Colonic mucosa (tissue), 4 donors: Measurements from ENCODE around the gene PIP4K2A. TPM values are rescaled to one million over a fixed set of nuclear protein-coding genes. Genes with fewer than 3 reads are reported as not detected.

Experiments
- DNase-seq: peaks from one replicate; pipeline ENCODE4 v3.0.0-alpha.2; 2020
- H3K27ac ChIP-seq: fragments of 200-600 bp; one replicate; pipeline ENCODE4 v1.8.0; 2021
- H3K27me3 ChIP-seq: fragments of 200-600 bp; one replicate; pipeline ENCODE4 v1.8.0; 2021
- H3K36me3 ChIP-seq: fragments of 200-600 bp; one replicate; pipeline ENCODE4 v1.8.0; 2021
- H3K4me1 ChIP-seq: fragments of 200-600 bp; one replicate; pipeline ENCODE4 v1.8.0; 2021; ENCODE audit warnings: mild to moderate bottlenecking
- H3K4me3 ChIP-seq: fragments of 200-600 bp; one replicate; pipeline ENCODE4 v1.8.0; 2021
- H3K9ac ChIP-seq, 2 donors: one replicate each; pipeline ENCODE4 v1.7.0; 2013; ENCODE audit warnings: control low read depth in 2 of 2, low read depth in 2 of 2, low read length in 2 of 2
- H3K9me3 ChIP-seq: fragments of 200-600 bp; one replicate; pipeline ENCODE4 v1.8.0; 2021
- intact Hi-C: fragments of 100-400 bp; cut with DNase I; formaldehyde crosslinking; loops from one replicate; pipeline ENCODE4 v1.14.1; 2022
- total RNA-seq, 2 donors: library from RNA; stranded (reverse); fragmentation: NEBNext Ultra II Directional in 1 of 2; extraction: Animal tissue kit (Norgen Biotek cat#: 25700) in 1 of 2; gene quantifications; one replicate each; pipeline ENCODE4 v1.2.1, GENCODE V29; 2021
- TF ChIP-seq, protein P1 (sequence below): fragments of 200-600 bp; IDR thresholded peaks from one replicate; pipeline ENCODE4 v1.8.0; 2022; ENCODE audit warnings: antibody characterized with exemption, mild to moderate bottlenecking
- donor health status: healthy.
- donor health status: DM: no; HTN: no; CAD: no.
- donor health status: DM: no; HTN: no; CAD: no.

The PIP4K2A gene
- total RNA-seq, 2 donors from 2014 or later: 12.1 to 14.9 TPM

- Histone ChIP-seq H3K27me3 (no peaks in the 10 kb centered on the region), H3K27ac (peak overlapping the region; percentile 39), H3K4me3 (no peak overlapping the region), H3K4me1 (peaks cover 9% of the 10 kb centered on the region), H3K9me3 (no peaks in the 10 kb centered on the region), H3K9ac (no peak overlapping the region), H3K36me3 (no peaks in the 10 kb centered on the region)
- no peak for DNase-seq
- TF ChIP-seq, protein P1, sequence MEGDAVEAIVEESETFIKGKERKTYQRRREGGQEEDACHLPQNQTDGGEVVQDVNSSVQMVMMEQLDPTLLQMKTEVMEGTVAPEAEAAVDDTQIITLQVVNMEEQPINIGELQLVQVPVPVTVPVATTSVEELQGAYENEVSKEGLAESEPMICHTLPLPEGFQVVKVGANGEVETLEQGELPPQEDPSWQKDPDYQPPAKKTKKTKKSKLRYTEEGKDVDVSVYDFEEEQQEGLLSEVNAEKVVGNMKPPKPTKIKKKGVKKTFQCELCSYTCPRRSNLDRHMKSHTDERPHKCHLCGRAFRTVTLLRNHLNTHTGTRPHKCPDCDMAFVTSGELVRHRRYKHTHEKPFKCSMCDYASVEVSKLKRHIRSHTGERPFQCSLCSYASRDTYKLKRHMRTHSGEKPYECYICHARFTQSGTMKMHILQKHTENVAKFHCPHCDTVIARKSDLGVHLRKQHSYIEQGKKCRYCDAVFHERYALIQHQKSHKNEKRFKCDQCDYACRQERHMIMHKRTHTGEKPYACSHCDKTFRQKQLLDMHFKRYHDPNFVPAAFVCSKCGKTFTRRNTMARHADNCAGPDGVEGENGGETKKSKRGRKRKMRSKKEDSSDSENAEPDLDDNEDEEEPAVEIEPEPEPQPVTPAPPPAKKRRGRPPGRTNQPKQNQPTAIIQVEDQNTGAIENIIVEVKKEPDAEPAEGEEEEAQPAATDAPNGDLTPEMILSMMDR: no peak
- intact Hi-C loops: no loop called here
These were observed 108.2 kb downstream of the PIP4K2A start for GRCh38 chr10:22606164-22606614.

- TF ChIP-seq, protein P1: no peak
- no peaks in the 10 kb centered on the region for H3K9me3 ChIP-seq
- H3K27me3 ChIP-seq: no peaks in the 10 kb centered on the region
- no peaks in the 10 kb centered on the region for H3K36me3 ChIP-seq
- peaks cover 6% of the 10 kb centered on the region for H3K4me1 ChIP-seq
- H3K27ac ChIP-seq: no peak overlapping the region
- no peak for DNase-seq
- no peak overlapping the region for H3K9ac ChIP-seq
- H3K4me3 ChIP-seq: no peak overlapping the region
- intact Hi-C loops: no loop called here
These were observed 109.2 kb downstream of the PIP4K2A start for GRCh38 chr10:22605168-22605567.

DNA sequence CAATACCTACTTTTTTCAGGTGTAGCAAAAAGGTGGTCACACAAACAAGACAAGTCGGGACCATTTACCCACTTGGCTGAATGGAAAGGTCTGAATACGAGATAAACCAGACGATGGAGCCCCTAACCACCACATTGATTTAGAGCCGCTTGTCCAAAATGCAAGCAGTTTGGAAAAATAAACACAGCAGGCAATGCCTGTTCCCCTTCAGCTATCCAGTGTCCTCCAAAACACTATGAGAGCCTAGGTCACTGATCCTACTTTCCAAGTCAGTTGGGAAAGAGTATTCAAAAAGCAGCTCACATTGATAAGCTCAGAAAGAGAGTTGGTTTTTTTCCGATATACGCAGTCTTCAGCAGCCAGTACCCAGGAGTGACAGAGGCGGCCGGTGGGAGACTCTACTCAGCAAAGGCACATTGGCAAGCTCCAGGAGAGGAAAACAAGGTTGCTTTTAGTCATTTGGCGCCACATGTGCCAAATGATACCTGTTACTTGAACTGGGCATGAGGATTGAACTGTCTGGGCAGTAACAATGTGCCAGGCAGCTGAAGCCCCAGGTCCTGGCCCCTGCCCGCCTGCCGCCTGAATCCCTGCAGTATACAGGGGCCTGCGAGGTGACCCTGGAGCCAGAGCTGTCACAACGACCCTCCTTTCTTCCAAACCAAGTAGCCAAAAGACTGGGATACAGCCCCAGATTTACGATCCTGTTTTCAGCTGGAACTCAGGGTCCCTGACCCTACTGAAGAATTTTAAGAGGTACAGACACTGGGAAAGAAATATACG, 109.8 kb downstream of the PIP4K2A start:
- peaks cover 5% of the 10 kb centered on the region for H3K4me1 ChIP-seq
- H3K27ac ChIP-seq: no peak overlapping the region
- no peak for DNase-seq
- TF ChIP-seq, protein P1: no peak
- no peak overlapping the region for H3K4me3 ChIP-seq
- H3K27me3 ChIP-seq: no peaks in the 10 kb centered on the region
- no peaks in the 10 kb centered on the region for H3K9me3 ChIP-seq
- intact Hi-C loops: no loop called here
- no peak overlapping the region for H3K9ac ChIP-seq
- H3K36me3 ChIP-seq: no peaks in the 10 kb centered on the region

GRCh38 chr10:22603581-22603980, 110.8 kb downstream of the PIP4K2A start:
- TF ChIP-seq, protein P1: no peak
- Histone ChIP-seq H3K9ac (no peak overlapping the region), H3K4me1 (peaks cover 5% of the 10 kb centered on the region), H3K27me3 (no peaks in the 10 kb centered on the region), H3K4me3 (no peak overlapping the region), H3K36me3 (no peaks in the 10 kb centered on the region), H3K27ac (no peak overlapping the region), H3K9me3 (no peaks in the 10 kb centered on the region)
- no peak for DNase-seq
- intact Hi-C loops: no loop called here

- Histone ChIP-seq H3K9ac (no peak overlapping the region), H3K27me3 (no peaks in the 10 kb centered on the region), H3K4me3 (no peak overlapping the region), H3K36me3 (no peaks in the 10 kb centered on the region), H3K27ac (no peak overlapping the region), H3K9me3 (no peaks in the 10 kb centered on the region), H3K4me1 (peaks cover 5% of the 10 kb centered on the region)
- TF ChIP-seq, protein P1: no peak
- intact Hi-C loops: no loop called here
- DNase-seq: no peak
These were observed 112.8 kb downstream of the PIP4K2A start for GRCh38 chr10:22601618-22602017.
